H9 (cell line): Measurements from ENCODE around the gene HELT. TPM values are rescaled to one million over a fixed set of nuclear protein-coding genes. Genes with fewer than 3 reads are reported as not detected.

ENCODE experiments used
- DNase-seq: peaks from one replicate; pipeline ENCODE4 v3.0.0-alpha.2; 2017
- H2AFZ ChIP-seq: one replicate; pipeline ENCODE4 v1.6.1; 2013; ENCODE audit warnings: mild to moderate bottlenecking, low read length, control low read depth, moderate library complexity
- H2AK5ac ChIP-seq: 2 replicates; pipeline ENCODE4 v1.6.1; 2013; ENCODE audit warnings: low read length, control low read depth, mixed read lengths; ENCODE audit not compliant: insufficient read length
- H2BK120ac ChIP-seq: one replicate; pipeline ENCODE4 v1.6.1; 2013; ENCODE audit warnings: low read depth, mild to moderate bottlenecking, low read length, control low read depth, inconsistent platforms; ENCODE audit not compliant: poor library complexity, severe bottlenecking
- H2BK12ac ChIP-seq: 2 replicates; pipeline ENCODE4 v1.6.1; 2013; ENCODE audit warnings: low read length, control low read depth, mixed read lengths, low read depth; ENCODE audit not compliant: insufficient read length
- H2BK15ac ChIP-seq: 2 replicates; pipeline ENCODE4 v1.6.1; 2013; ENCODE audit warnings: low read depth, low read length, control low read depth
- H2BK20ac ChIP-seq: one replicate; pipeline ENCODE4 v1.6.1; 2013; ENCODE audit warnings: low read depth, mild to moderate bottlenecking, low read length, control low read depth, inconsistent platforms; ENCODE audit not compliant: poor library complexity, severe bottlenecking
- H2BK5ac ChIP-seq: 2 replicates; pipeline ENCODE4 v1.6.1; 2013; ENCODE audit warnings: low read length, control low read depth, mixed read lengths; ENCODE audit not compliant: insufficient read length
- H3K14ac ChIP-seq: 2 replicates; pipeline ENCODE4 v1.6.1; 2013; ENCODE audit warnings: low read length, control low read depth; ENCODE audit not compliant: insufficient read depth
- H3K18ac ChIP-seq: 2 replicates; pipeline ENCODE4 v1.6.1; 2013; ENCODE audit warnings: low read depth, mild to moderate bottlenecking, mixed read lengths, low read length, control low read depth; ENCODE audit not compliant: insufficient read length
- H3K23ac ChIP-seq: 2 replicates; pipeline ENCODE4 v1.6.1; 2013; ENCODE audit warnings: low read length, control low read depth, mixed read lengths, low read depth; ENCODE audit not compliant: insufficient read length
- H3K23me2 ChIP-seq: 2 replicates; pipeline ENCODE4 v1.6.1; 2013; ENCODE audit warnings: low read depth, mild to moderate bottlenecking, mixed read lengths, low read length, control low read depth; ENCODE audit not compliant: insufficient read length, poor library complexity, severe bottlenecking
- H3K27ac ChIP-seq: 2 replicates; pipeline ENCODE4 v1.5.1; 2013; ENCODE audit warnings: low read length, control low read depth, mixed read lengths, low read depth; ENCODE audit not compliant: insufficient read length
- H3K27me3 ChIP-seq: 2 replicates; pipeline ENCODE4 v1.6.1; 2013; ENCODE audit warnings: low read length, control low read depth, inconsistent platforms; ENCODE audit not compliant: insufficient read depth
- H3K4ac ChIP-seq: 2 replicates; pipeline ENCODE4 v1.6.1; 2013; ENCODE audit warnings: low read depth, mild to moderate bottlenecking, control low read depth, inconsistent platforms, low read length, moderate library complexity
- H3K4me1 ChIP-seq: 2 replicates; pipeline ENCODE4 v1.6.1; 2013; ENCODE audit warnings: low read length, control low read depth, inconsistent platforms; ENCODE audit not compliant: insufficient read depth
- H3K4me2 ChIP-seq: 2 replicates; pipeline ENCODE4 v1.6.1; 2013; ENCODE audit warnings: low read length, control low read depth, mixed read lengths; ENCODE audit not compliant: insufficient read length, insufficient read depth
- H3K56ac ChIP-seq: 2 replicates; pipeline ENCODE4 v1.6.1; 2013; ENCODE audit warnings: low read depth, mild to moderate bottlenecking, mixed read lengths, low read length, control low read depth; ENCODE audit not compliant: insufficient read length
- H3K79me1 ChIP-seq: 2 replicates; pipeline ENCODE4 v1.6.1; 2013; ENCODE audit warnings: low read depth, mild to moderate bottlenecking, moderate library complexity, low read length, control low read depth, inconsistent platforms; ENCODE audit not compliant: insufficient read depth, poor library complexity, severe bottlenecking
- H3K79me2 ChIP-seq: 2 replicates; pipeline ENCODE4 v1.6.1; 2013; ENCODE audit warnings: low read length, control low read depth, inconsistent platforms; ENCODE audit not compliant: insufficient read depth
- H3K9ac ChIP-seq: 2 replicates; pipeline ENCODE4 v1.6.1; 2013; ENCODE audit warnings: low read length, control low read depth, mixed read lengths; ENCODE audit not compliant: insufficient read length; ENCODE audit errors: extremely low read depth
- H3K9me3 ChIP-seq: one replicate; pipeline ENCODE4 v1.6.1; 2013; ENCODE audit warnings: low read depth, low read length, inconsistent platforms; ENCODE audit not compliant: control insufficient read depth
- H3T11ph ChIP-seq: one replicate; pipeline ENCODE4 v1.6.1; 2013; ENCODE audit warnings: mild to moderate bottlenecking, low read length, control low read depth, inconsistent platforms
- H4K20me1 ChIP-seq: one replicate; pipeline ENCODE4 v1.6.1; 2013; ENCODE audit not compliant: control insufficient read depth, insufficient read length, insufficient read depth
- H4K5ac ChIP-seq: 2 replicates; pipeline ENCODE4 v1.6.1; 2013; ENCODE audit warnings: low read depth, mild to moderate bottlenecking, mixed read lengths, low read length, control low read depth; ENCODE audit not compliant: insufficient read length
- H4K8ac ChIP-seq: replicated peaks from 2 replicates; pipeline ENCODE4 v1.6.1; 2013; ENCODE audit warnings: low read length, control low read depth, mixed read lengths, low read depth; ENCODE audit not compliant: insufficient read length
- H4K91ac ChIP-seq: 2 replicates; pipeline ENCODE4 v1.6.1; 2013; ENCODE audit warnings: low read depth, mild to moderate bottlenecking, moderate library complexity, mixed read lengths, low read length, control low read depth; ENCODE audit not compliant: insufficient read length
- H3K27ac Mint-ChIP-seq, 3 experiments: 2 replicates in 2 of 3; 3 replicates in 1 of 3; pipeline ENCODE4 v1.8.0; 2020 to 2021; ENCODE audit warnings: mixed read lengths in 3 of 3, mild to moderate bottlenecking in 1 of 3, moderate library complexity in 1 of 3
- H3K27me3 Mint-ChIP-seq: 2 replicates; pipeline ENCODE4 v1.8.0; 2021; ENCODE audit warnings: low read depth, mild to moderate bottlenecking, moderate library complexity, mixed read lengths
- H3K36me3 Mint-ChIP-seq, 3 experiments: 2 replicates in 2 of 3; 3 replicates in 1 of 3; pipeline ENCODE4 v1.8.0; 2020 to 2021; ENCODE audit warnings: low read depth in 3 of 3, mixed read lengths in 3 of 3; ENCODE audit not compliant: insufficient read depth in 1 of 3
- H3K4me1 Mint-ChIP-seq, 2 experiments: 2 replicates each; pipeline ENCODE4 v1.8.0; 2020; ENCODE audit warnings: mixed read lengths in 2 of 2
- H3K4me3 Mint-ChIP-seq, 2 experiments: 2 replicates in 1 of 2; 3 replicates in 1 of 2; pipeline ENCODE4 v1.8.0; 2020 to 2021; ENCODE audit warnings: mild to moderate bottlenecking in 2 of 2, mixed read lengths in 2 of 2, moderate library complexity in 1 of 2
- H3K9me3 Mint-ChIP-seq, 2 experiments: 2 replicates in 1 of 2; 3 replicates in 1 of 2; pipeline ENCODE4 v1.8.0; 2020; ENCODE audit warnings: mild to moderate bottlenecking in 2 of 2, mixed read lengths in 2 of 2, moderate library complexity in 1 of 2
- CTCF ChIP-seq: fragments of 200-600 bp; sonication (generic); conservative IDR thresholded peaks from 3 replicates; pipeline ENCODE4 v1.8.0; 2021; ENCODE audit warnings: antibody characterized with exemption, mild to moderate bottlenecking
- WGBS: extraction: QIAGEN DNeasy Blood & Tissue Kit; methylation state at CpG from one replicate; pipeline ENCODE4 v1.1.7; 2013; ENCODE audit warnings: missing lambda C conversion rate, low lambda C conversion rate, mixed read lengths; ENCODE audit not compliant: insufficient read length; ENCODE audit errors: extremely low coverage; 5-methylcytosine and 5-hydroxymethylcytosine counted together
- total RNA-seq: library from RNA; stranded (reverse); gene quantifications from 2 replicates; pipeline ENCODE4 v1.2.1, GENCODE V29; 2021

The HELT gene
- total RNA-seq, 1 experiment from 2014 or later: not detected

- Histone ChIP-seq H3K23ac (no peak overlapping the region), H4K5ac (no peak overlapping the region), H3K79me1 (no peaks in the 10 kb centered on the region), H4K8ac (no peak overlapping the region), H2AK5ac (no peak overlapping the region), H3K27me3 (peaks cover 3% of the 10 kb centered on the region; the same call in 1 of the 2 replicates), H2BK12ac (no peak overlapping the region), H3K4ac (no peak overlapping the region), H3K18ac (no peak overlapping the region), H4K20me1 (no peaks in the 10 kb centered on the region), H3K79me2 (no peaks in the 10 kb centered on the region), H3K9me3 (no peaks in the 10 kb centered on the region), H3T11ph (no peak overlapping the region), H3K23me2 (no peaks in the 10 kb centered on the region), H3K4me2 (no peak overlapping the region), H2AFZ (no peak overlapping the region), H3K4me1 (no peaks in the 10 kb centered on the region), H2BK15ac (no peak overlapping the region), H3K14ac (no peak overlapping the region), H3K56ac (no peak overlapping the region), H2BK20ac (no peak overlapping the region), H4K91ac (no peak overlapping the region), H3K9ac (no peak overlapping the region), H2BK120ac (no peak overlapping the region), H3K27ac (no peak overlapping the region), H2BK5ac (no peak overlapping the region)
- no peak for DNase-seq
- H3K4me1 Mint-ChIP-seq: no peaks in the 10 kb centered on the region
- 0 out of 7 replicates have a peak, but pooled peaks cover 0 to 5% (median 0%) of the 10 kb centered on the region in 3 experiments for H3K36me3 Mint-ChIP-seq
- WGBS: no CpG with 5 or more reads among the region's 6 CpGs
- TF ChIP-seq CTCF: no peak
- no peak overlapping the region for H3K4me3 Mint-ChIP-seq
- H3K27ac Mint-ChIP-seq: no peak overlapping the region
- H3K27me3 Mint-ChIP-seq: peaks cover 52% of the 10 kb centered on the region
- H3K9me3 Mint-ChIP-seq: peaks cover 3 to 5% of the 10 kb centered on the region in 2 experiments
Observed at GRCh38 chr4:185033950-185034349, 15.7 kb downstream of the HELT start.
